HUES48 (cell line): ENCODE data around the gene MLEC.
A peak's percentile ranks its signal among the peaks of the same experiment; 100 is the strongest.

Experiments
- H3K27ac ChIP-seq: one replicate; pipeline ENCODE4 v1.7.0; 2013; ENCODE audit warnings: low read depth, low read length, inconsistent platforms
- H3K27me3 ChIP-seq: 2 replicates; pipeline ENCODE4 v1.6.1; 2013; ENCODE audit warnings: mild to moderate bottlenecking, low read length; ENCODE audit not compliant: control insufficient read depth, insufficient read depth
- H3K36me3 ChIP-seq: 2 replicates; pipeline ENCODE4 v1.6.1; 2013; ENCODE audit warnings: low read length; ENCODE audit not compliant: control insufficient read depth, insufficient read depth
- H3K4me1 ChIP-seq: 2 replicates; pipeline ENCODE4 v1.6.1; 2013; ENCODE audit warnings: mild to moderate bottlenecking, low read length; ENCODE audit not compliant: control insufficient read depth, insufficient read depth
- H3K4me3 ChIP-seq: 2 replicates; pipeline ENCODE4 v1.5.1; 2013; ENCODE audit warnings: mild to moderate bottlenecking, low read depth, low read length
- H3K9ac ChIP-seq: 2 replicates; pipeline ENCODE4 v1.6.1; 2013; ENCODE audit warnings: mild to moderate bottlenecking, low read depth, low read length, moderate library complexity
- H3K9me3 ChIP-seq: 2 replicates; pipeline ENCODE4 v1.6.1; 2013; ENCODE audit warnings: low read length; ENCODE audit not compliant: control insufficient read depth, insufficient read depth

The MLEC gene, protein sequence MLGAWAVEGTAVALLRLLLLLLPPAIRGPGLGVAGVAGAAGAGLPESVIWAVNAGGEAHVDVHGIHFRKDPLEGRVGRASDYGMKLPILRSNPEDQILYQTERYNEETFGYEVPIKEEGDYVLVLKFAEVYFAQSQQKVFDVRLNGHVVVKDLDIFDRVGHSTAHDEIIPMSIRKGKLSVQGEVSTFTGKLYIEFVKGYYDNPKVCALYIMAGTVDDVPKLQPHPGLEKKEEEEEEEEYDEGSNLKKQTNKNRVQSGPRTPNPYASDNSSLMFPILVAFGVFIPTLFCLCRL

DNA sequence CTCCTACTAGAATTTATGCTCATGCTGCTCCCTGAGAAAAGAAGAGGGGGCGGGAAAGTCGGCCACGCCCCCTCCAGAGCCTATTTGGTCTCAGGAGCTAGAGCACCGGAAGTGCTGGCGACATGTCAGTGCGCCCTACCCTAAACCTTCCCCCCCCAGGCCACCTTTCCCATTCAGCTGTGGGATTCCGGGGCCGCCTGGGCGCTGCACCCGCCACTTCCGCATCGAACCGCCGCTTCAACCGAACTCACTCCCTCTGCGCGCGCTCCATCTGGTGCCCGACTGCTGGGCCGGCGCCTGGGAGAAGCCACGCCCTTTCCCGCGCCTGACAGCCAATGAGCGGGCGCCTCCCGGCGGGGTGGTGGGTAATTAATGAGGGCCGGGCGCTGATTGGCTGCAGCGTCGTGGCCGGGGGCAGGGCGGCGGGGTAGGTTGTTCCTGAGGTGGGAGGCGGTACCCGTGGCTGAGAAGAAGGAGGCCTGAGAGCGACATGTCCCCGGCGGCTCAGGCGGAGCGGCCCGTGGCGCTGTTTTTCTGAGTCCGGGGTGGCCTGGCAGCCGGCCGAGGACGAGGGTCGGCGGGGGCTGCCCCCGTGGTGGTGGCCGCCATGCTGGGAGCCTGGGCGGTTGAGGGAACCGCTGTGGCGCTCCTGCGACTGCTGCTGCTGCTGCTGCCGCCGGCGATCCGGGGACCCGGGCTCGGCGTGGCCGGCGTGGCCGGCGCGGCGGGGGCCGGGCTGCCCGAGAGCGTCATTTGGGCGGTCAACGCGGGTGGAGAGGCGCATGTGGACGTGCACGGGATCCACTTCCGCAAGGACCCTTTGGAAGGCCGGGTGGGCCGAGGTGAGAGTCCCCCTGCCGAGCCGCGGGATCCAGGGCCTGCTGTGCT is at the start of gene MLEC:
MLEC (plus strand) TSS at position 460 of the 888 bp plus-strand sequence; CDS start at position 608, 148 bp downstream.
- H3K4me3 ChIP-seq: peak within 1 kb of the TSS; percentile 77
- no peaks in the 10 kb centered on the region for H3K9me3 ChIP-seq
- H3K27ac ChIP-seq: peak within 1 kb of the TSS; percentile 97
- peak within 1 kb of the TSS; percentile 79 for H3K9ac ChIP-seq
- peaks cover 24% of the 10 kb centered on the region for H3K4me1 ChIP-seq
- no peaks in the 10 kb centered on the region for H3K36me3 ChIP-seq
- H3K27me3 ChIP-seq: no peaks in the 10 kb centered on the region

DNA sequence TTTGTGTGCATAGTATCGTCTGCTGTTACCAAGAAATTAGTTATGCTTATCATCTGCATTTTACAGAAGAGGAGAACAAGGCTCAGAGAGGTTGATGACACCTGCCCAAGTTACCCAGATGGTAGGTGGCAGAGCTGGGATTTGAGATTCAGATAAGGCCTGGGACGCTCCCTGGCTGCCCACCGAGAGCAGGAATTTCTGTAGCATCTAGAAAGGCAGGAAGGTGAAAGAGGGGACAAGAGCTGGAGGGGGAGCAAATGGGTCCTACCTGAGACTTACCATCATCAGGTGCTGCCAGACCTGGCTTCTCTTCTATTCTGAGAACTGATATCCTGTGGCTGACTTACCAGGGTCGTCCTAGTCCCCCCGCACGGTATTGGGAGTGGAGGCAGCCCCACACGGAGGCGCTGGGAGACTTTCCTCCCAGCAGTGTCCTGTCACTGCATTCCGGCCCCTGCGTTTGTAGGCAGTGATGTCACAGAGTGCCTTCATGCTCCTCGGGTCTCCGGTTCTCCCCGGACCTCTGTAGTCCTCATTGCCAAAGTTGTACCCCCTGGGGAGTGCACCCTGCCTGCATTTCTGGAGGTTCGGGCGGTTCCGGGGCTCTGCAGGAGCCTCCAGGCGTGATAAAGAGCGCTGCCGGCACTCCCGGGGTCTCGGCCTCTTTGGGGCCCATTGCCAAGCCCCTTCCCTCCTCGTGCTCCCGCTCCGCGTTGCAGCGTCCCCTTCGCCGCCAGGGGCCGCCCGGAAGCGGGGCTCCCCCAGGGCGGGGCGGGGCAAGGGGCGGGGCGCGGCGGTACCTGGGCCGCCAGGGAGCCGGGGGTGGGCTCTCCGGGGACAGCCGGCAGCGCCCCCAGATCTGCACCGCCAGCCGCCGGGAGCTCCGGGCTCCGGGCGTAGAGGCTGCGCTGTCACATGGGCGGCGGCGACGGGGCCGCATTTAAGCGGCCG is 46.9 kb upstream of the MLEC start, which contains the start of gene CABP1:
CABP1 (plus strand) TSS at position 856 of the 951 bp plus-strand sequence; CDS start at position 916, 60 bp downstream.
- Histone ChIP-seq H3K36me3 (no peaks in the 10 kb centered on the region), H3K27me3 (peaks cover 16% of the 10 kb centered on the region), H3K4me1 (peaks cover 12% of the 10 kb centered on the region), H3K27ac (no peak within 1 kb of the TSS), H3K9me3 (no peaks in the 10 kb centered on the region), H3K4me3 (peak within 1 kb of the TSS; percentile 68), H3K9ac (peak within 1 kb of the TSS; percentile 43)

DNA sequence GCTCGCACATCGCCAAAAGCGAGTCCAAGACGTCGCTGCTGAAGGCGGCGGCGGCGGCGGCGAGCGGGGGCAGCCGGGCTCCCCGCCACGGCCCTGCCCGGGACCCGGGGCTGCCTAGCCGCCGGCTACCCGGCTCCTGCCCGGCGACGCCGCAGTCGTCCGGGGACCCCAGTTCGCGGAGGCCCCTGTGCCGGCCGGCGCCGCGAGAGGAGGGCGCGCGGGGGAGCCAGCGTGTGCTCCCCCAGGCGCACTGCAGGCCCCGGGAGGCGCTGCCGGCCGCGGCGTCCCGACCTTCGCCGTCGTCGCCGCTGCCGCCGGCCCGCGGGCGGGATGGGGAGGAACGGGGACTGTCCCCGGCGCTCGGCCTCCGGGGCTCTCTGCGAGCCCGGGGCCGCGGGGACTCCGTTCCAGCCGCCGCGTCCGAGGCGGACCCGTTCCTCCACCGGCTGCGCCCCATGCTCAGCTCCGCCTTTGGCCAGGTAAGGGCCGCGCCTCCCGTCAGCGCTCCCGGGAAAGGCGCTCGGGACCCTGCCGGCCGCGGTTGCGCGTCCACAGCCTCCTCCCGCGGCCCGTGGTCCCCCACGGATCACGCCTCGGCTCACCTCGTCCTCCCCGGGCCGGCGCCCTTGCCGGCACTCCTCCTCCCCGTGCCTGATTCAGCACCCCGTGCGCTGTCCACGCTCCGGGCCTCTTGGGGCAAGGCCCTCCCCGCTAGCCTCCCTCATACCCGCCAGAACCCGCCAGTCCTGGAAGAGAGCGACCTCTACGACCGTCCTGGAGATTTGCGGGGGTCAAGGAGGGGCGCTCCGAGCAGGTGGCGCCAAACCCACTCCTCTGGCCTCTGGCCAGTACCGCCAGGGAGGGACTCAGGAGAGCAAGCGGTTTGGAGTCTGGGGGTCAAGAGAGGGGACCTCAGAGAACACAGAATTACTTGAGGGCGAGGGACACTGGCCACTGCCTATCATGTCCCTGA is 45.8 kb upstream of the MLEC start:
- H3K36me3 ChIP-seq: no peaks in the 10 kb centered on the region
- H3K27me3 ChIP-seq: peaks cover 16% of the 10 kb centered on the region
- H3K9me3 ChIP-seq: no peaks in the 10 kb centered on the region
- no peak overlapping the region for H3K27ac ChIP-seq
- no peak overlapping the region for H3K9ac ChIP-seq
- H3K4me1 ChIP-seq: peaks cover 12% of the 10 kb centered on the region
- peak overlapping the region; percentile 68 for H3K4me3 ChIP-seq

DNA sequence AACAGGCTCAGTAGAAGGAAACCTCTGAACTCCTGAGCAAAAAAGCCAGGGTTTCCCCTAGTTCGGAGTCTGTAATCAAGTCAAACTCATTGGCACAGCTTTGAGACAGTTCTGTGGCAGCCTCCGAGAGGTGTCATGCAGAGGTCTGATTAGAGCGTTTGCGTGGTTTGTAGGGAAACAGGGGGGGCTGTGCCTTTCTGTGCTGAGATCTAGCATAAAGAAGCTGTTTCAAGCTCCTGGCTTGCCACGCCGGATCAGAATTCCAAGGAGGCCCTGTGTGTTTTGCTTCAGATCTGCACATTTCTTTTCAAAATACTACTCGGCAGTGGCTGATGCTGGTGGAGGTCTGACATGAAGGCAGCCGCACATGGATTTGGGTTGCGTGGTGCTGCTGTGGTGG is 44.8 kb upstream of the MLEC start:
- no peaks in the 10 kb centered on the region for H3K36me3 ChIP-seq
- peaks cover 16% of the 10 kb centered on the region for H3K27me3 ChIP-seq
- H3K27ac ChIP-seq: no peak overlapping the region
- H3K4me1 ChIP-seq: peaks cover 12% of the 10 kb centered on the region
- H3K4me3 ChIP-seq: peak overlapping the region; percentile 68; the same call in 1 of the 2 replicates
- no peak overlapping the region for H3K9ac ChIP-seq
- H3K9me3 ChIP-seq: no peaks in the 10 kb centered on the region

DNA sequence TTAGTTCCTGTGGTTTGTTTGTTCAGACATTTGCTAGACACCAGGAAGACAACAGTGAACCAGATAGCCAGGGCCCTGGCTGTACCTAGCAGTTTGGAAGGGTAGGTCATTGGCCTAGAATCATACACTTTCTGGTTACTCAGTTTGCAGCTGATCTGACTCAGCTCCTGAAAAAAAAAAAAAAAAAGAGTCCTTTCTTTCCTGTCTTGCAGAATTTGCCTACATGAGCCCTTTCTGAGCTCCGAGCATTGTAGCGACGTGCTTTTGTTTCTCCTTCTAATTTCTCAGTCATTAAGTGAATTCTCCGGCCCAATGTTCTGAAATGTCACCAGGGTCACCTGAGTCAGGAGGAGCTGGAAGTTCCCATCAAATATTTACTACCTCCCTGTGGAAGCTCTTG is 44.1 kb upstream of the MLEC start:
- H3K9ac ChIP-seq: no peak overlapping the region
- peaks cover 12% of the 10 kb centered on the region for H3K4me1 ChIP-seq
- H3K27ac ChIP-seq: no peak overlapping the region
- H3K27me3 ChIP-seq: peaks cover 16% of the 10 kb centered on the region
- H3K9me3 ChIP-seq: no peaks in the 10 kb centered on the region
- H3K4me3 ChIP-seq: no peak overlapping the region
- no peaks in the 10 kb centered on the region for H3K36me3 ChIP-seq

DNA sequence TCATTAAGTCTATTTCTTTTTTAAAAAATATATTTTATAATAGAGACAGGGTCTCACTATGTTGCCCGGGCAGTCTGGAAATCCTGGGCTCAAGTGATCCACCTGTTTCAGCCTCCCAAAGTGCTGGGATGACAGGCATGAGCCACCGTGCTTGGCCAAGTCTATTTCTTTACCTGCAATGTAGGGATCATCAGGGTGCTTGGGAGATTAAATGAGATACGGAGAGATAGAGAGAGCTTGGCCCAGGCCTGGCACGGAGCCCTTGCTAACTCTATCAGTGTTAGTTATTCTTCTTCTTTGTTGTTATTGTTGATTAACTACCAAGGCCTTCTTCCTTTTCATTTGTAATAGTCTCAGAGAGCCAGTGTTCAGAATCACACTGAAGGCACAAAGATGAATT is 43.4 kb upstream of the MLEC start:
- Histone ChIP-seq H3K36me3 (no peaks in the 10 kb centered on the region), H3K4me1 (peaks cover 12% of the 10 kb centered on the region), H3K9me3 (no peaks in the 10 kb centered on the region), H3K4me3 (no peak overlapping the region), H3K9ac (no peak overlapping the region), H3K27me3 (peaks cover 16% of the 10 kb centered on the region), H3K27ac (no peak overlapping the region)

DNA sequence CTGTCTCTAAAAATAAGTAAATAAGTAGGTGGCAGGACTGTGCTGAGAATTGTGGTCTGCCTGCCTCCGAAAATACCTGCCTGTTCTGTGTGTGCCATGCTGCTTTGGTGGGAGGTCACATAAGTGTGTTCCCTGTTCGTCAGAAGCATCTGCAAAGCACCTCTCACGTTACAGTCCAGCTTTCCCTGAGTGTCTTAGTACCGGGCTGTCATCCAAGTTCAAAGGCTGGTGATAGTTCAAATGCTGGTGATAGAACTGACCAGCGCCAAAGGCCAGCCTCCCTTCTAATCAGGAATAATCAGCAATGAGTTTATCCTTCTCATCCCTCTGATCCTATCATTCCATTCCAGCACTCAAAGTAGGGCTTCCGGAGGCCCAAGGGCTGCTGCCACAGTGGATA is 40.9 kb upstream of the MLEC start:
- Histone ChIP-seq H3K9ac (no peak overlapping the region), H3K27me3 (peaks cover 16% of the 10 kb centered on the region), H3K4me1 (peaks cover 12% of the 10 kb centered on the region), H3K9me3 (no peaks in the 10 kb centered on the region), H3K4me3 (no peak overlapping the region), H3K36me3 (no peaks in the 10 kb centered on the region), H3K27ac (no peak overlapping the region)

DNA sequence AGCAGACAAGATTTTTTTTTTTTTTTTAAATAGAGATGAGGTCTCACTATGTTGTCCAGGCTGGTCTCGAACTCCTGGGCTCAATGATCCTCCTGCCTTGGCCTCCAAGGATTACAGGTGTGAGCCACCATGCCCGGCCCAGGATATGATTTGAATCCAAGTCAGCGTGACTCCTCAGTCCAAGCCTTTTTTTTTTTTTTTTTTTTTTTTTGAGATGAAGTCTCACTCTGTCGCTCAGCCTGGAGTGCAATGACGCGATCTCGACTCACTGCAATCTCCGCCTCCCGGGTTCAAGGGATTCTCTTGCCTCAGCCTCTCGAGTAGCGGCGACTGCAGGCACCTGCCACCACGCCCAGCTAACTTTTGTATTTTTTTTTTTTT is 39.6 kb upstream of the MLEC start:
- Histone ChIP-seq H3K27me3 (peaks cover 6% of the 10 kb centered on the region), H3K27ac (no peak overlapping the region), H3K36me3 (no peaks in the 10 kb centered on the region), H3K9ac (no peak overlapping the region), H3K4me1 (peaks cover 10% of the 10 kb centered on the region; the same call in 1 of the 2 replicates), H3K9me3 (no peaks in the 10 kb centered on the region), H3K4me3 (no peak overlapping the region)

DNA sequence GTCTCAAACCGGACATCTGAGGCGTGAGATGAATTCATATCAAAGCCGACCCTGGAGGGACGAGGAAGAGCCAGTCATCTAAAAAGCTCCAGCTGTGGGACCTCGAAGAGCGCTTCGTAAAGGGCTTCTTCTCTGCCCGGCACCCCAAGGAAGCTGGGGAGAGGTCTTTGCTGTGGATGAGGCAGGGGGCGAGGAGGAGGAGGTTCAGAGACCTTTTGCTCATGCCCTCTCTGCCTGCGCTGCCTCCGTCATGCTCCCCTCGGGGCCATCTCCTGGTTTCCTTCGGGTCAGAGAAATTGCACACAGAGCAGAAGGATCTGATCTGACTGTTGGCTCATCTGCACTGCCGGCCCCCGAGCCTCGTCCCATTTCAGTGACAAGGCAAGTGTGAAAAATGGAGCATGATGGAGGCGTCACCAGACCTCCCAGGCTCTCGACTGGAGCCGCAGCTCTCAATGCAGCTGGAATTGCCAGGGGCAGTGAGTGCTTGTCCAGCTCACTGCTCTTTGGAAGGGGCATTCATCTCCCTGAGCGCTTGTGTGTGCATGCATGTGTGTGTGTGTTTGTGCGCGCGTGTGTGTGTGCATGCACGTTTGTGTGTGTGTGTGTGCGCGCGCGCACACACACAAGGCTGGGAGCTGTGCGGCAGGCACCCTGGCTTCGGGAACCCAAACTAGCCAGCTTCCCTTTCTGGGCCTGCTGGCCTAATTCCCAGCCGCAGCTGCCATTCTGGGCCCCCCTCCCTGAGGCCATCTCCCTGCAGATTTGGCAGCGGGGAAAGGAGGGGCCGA is 37.3 kb upstream of the MLEC start:
- Histone ChIP-seq H3K27ac (no peak overlapping the region), H3K9ac (no peak overlapping the region), H3K36me3 (no peaks in the 10 kb centered on the region), H3K9me3 (no peaks in the 10 kb centered on the region), H3K4me3 (no peak overlapping the region), H3K4me1 (peaks cover 10% of the 10 kb centered on the region; the same call in 1 of the 2 replicates), H3K27me3 (no peaks in the 10 kb centered on the region)
